Measurements from ENCODE around the gene TSC22D3.

Gene TSC22D3

GRCh38 chrX:107760304-107761077, 15.1 kb downstream of the TSC22D3 start:
- no peak for DNase-seq (ENCODE audit: low read depth)

- no peak for DNase-seq (ENCODE audit: low read depth)
These were observed 17.3 kb downstream of the TSC22D3 start for GRCh38 chrX:107758231-107758766.

- DNase-seq (ENCODE audit: low read depth), result no peak
These were observed 19.9 kb downstream of the TSC22D3 start for GRCh38 chrX:107755721-107756120.

- DNase-seq (ENCODE audit: low read depth), result no peak
These were observed 22.4 kb downstream of the TSC22D3 start for GRCh38 chrX:107753187-107753586.

GRCh38 chrX:107752714-107753113, 22.9 kb downstream of the TSC22D3 start:
- no peak for DNase-seq (ENCODE audit: low read depth)

GRCh38 chrX:107752043-107752442, 23.5 kb downstream of the TSC22D3 start:
- DNase-seq (ENCODE audit: low read depth), result no peak

- DNase-seq (ENCODE audit: low read depth), result no peak
These were observed 24.6 kb downstream of the TSC22D3 start for GRCh38 chrX:107750861-107751445.

GRCh38 chrX:107750263-107750662, 25.3 kb downstream of the TSC22D3 start:
- DNase-seq (ENCODE audit: low read depth), result no peak

GRCh38 chrX:107748506-107748905, 27.1 kb downstream of the TSC22D3 start:
- DNase-seq (ENCODE audit: low read depth), result no peak

GRCh38 chrX:107747596-107748161, 27.9 kb downstream of the TSC22D3 start:
- peak; percentile 40 for DNase-seq (ENCODE audit: low read depth)

GRCh38 chrX:107744868-107745267, 30.7 kb downstream of the TSC22D3 start:
- DNase-seq (ENCODE audit: low read depth), result no peak

- no peak for DNase-seq (ENCODE audit: low read depth)
These were observed 31.6 kb downstream of the TSC22D3 start for GRCh38 chrX:107743995-107744394.

- no peak for DNase-seq (ENCODE audit: low read depth)
These were observed 32.8 kb downstream of the TSC22D3 start for GRCh38 chrX:107742700-107743191.

GRCh38 chrX:107741404-107741790, 34.2 kb downstream of the TSC22D3 start:
- DNase-seq (ENCODE audit: low read depth), result no peak

GRCh38 chrX:107739541-107739940, 36.0 kb downstream of the TSC22D3 start:
- no peak for DNase-seq (ENCODE audit: low read depth)

- no peak for DNase-seq (ENCODE audit: low read depth)
These were observed 36.8 kb downstream of the TSC22D3 start for GRCh38 chrX:107738768-107739167.

- DNase-seq (ENCODE audit: low read depth), result no peak
These were observed 37.3 kb downstream of the TSC22D3 start for GRCh38 chrX:107738272-107738671.

GRCh38 chrX:107736781-107737531, 38.6 kb downstream of the TSC22D3 start:
- DNase-seq (ENCODE audit: low read depth), result no peak

- DNase-seq (ENCODE audit: low read depth), result no peak
These were observed 40.9 kb downstream of the TSC22D3 start for GRCh38 chrX:107734646-107735045.

- DNase-seq (ENCODE audit: low read depth), result no peak
These were observed 41.9 kb downstream of the TSC22D3 start for GRCh38 chrX:107733686-107734085.

- peak; percentile 66 for DNase-seq (ENCODE audit: low read depth)
These were observed 43.6 kb downstream of the TSC22D3 start for GRCh38 chrX:107731831-107732502.
